ENCODE results near the gene PDE11A. TPM values are rescaled to one million over a fixed set of nuclear protein-coding genes. Genes with fewer than 3 reads are reported as not detected.

PDE11A gene
- polyA plus RNA-seq, 2 of the 4 experiments (the other 2 are of a cell fraction), result 3.6 to 5.6 TPM

DNA sequence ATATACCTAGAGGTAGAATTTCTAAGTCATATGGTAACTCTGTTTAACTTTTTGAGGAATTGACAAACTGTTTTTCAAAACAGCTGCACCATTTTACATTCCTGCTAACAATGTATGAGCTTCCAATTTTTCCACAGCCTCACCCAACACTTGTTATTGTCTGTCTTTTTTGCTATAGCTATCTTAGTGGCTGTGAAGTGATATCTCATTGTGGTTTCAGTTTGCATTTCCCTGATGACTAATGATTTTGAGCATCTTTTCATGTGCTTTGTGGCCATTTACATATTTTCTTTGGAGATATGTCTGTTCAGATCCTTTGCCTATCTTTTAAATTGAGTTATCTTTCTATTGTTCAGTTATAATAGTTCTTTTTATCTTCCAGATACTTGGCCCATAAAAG lies 406.2 kb downstream of the PDE11A start:
- no peak for DNase-seq (ENCODE audit: low read depth in 1 of 2, low spot score in 1 of 2)
- CTCF ChIA-PET, result interaction anchor here (1.6 kb wide), 1 partner anchor 12 kb away, joined by 4 read pairs; no protein-coding TSS in a partner anchor

DNA sequence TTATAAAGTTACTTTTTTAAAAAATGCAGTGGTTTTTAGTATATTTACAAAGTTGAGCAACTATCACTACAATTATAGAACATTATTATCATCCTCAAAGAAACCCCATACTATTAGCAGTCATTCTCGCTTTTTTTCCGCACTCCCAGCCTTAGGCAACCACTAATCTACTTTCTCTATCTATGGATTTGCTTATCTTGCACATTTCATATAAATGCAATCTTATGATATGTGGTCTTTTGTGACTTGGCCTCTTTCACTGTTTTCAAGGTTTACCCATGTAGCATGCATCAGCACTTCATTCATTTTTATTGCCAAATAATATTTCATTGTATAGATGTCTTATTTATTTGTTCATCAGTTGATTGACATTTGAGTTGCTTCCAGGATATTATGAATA lies 406.6 kb downstream of the PDE11A start:
- Histone ChIP-seq H3K27ac (no peak overlapping the region), H3K4me1 (no peaks in the 10 kb centered on the region), H3K4me3 (no peak overlapping the region), H3K4me2 (no peak overlapping the region), H3K9me3 (no peaks in the 10 kb centered on the region)
- DNase-seq (ENCODE audit: low read depth in 1 of 2, low spot score in 1 of 2) (no peak), FAIRE-seq (no peak), ATAC-seq (no peak)
- TF ChIP-seq MAFK (IDR thresholded peaks at IDR 0.05; ENCODE audit: partially characterized antibody) (peak; percentile 87), RAD21 (conservative IDR thresholded peaks at IDR 0.05 in 1 of 2, IDR thresholded peaks at IDR 0.05 in 1 of 2) (no peak), TFCP2L1 (CRISPR knock-in tag; IDR thresholded peaks at IDR 0.05) (no peak)
- 44% methylated on average over 2 of the region's 2 CpGs for WGBS (ENCODE audit: missing lambda C conversion rate)
- POLR2A ChIA-PET, result no interaction called here
- CTCF ChIA-PET, result interaction anchor here (1.3 to 1.6 kb wide), 2 partner anchors 11 to 13 kb away, joined by 3 to 4 read pairs; no protein-coding TSS in a partner anchor

More for the DNA sequence above, 406.2 kb downstream of the PDE11A start:
- no peak overlapping the region for H3K4me2 ChIP-seq
- FAIRE-seq (no peak), ATAC-seq (no peak)
- POLR2A ChIA-PET, result no interaction called here
- H3K4me3 ChIP-seq, result no peak overlapping the region
- no peaks in the 10 kb centered on the region for H3K9me3 ChIP-seq
- TF ChIP-seq MAZ (IDR thresholded peaks at IDR 0.05; ENCODE audit: borderline replicate concordance, low read depth, low read length), result no peak
- no peak for TF ChIP-seq FOXS1 (CRISPR knock-in tag; IDR thresholded peaks at IDR 0.05)
- no peak for TF ChIP-seq ZSCAN20 (CRISPR knock-in tag; IDR thresholded peaks at IDR 0.05)
- TF ChIP-seq EP300 (IDR thresholded peaks at IDR 0.05), result no peak
- no peak for TF ChIP-seq CEBPB (IDR thresholded peaks at IDR 0.05)
- TF ChIP-seq FOSB (CRISPR knock-in tag; IDR thresholded peaks at IDR 0.05), result no peak
- TF ChIP-seq CHD4 (IDR thresholded peaks at IDR 0.05; ENCODE audit: borderline replicate concordance), result no peak
- no peak for TF ChIP-seq HEYL (CRISPR knock-in tag; IDR thresholded peaks at IDR 0.05)
- TF ChIP-seq, protein P1, sequence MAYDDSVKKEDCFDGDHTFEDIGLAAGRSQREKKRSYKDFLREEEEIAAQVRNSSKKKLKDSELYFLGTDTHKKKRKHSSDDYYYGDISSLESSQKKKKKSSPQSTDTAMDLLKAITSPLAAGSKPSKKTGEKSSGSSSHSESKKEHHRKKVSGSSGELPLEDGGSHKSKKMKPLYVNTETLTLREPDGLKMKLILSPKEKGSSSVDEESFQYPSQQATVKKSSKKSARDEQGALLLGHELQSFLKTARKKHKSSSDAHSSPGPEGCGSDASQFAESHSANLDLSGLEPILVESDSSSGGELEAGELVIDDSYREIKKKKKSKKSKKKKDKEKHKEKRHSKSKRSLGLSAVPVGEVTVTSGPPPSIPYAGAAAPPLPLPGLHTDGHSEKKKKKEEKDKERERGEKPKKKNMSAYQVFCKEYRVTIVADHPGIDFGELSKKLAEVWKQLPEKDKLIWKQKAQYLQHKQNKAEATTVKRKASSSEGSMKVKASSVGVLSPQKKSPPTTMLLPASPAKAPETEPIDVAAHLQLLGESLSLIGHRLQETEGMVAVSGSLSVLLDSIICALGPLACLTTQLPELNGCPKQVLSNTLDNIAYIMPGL (CRISPR knock-in tag; IDR thresholded peaks at IDR 0.05; ENCODE audit: borderline replicate concordance), result no peak
- no peak for TF ChIP-seq ZNF302 (CRISPR knock-in tag; IDR thresholded peaks at IDR 0.05)
- no peak for TF ChIP-seq FOSL2 (IDR thresholded peaks at IDR 0.05)
- TF ChIP-seq FOSL2 (CRISPR knock-in tag; IDR thresholded peaks at IDR 0.05), result no peak
- TF ChIP-seq RFX5 (IDR thresholded peaks at IDR 0.05), result no peak
- no peak for TF ChIP-seq HOXA7 (CRISPR knock-in tag; IDR thresholded peaks at IDR 0.05)
- TF ChIP-seq ZFP36 (IDR thresholded peaks at IDR 0.05; ENCODE audit: borderline replicate concordance, partially characterized antibody), result no peak
- TF ChIP-seq KDM5A (IDR thresholded peaks at IDR 0.05), result no peak
- no peak for TF ChIP-seq TP53 (CRISPR knock-in tag; IDR thresholded peaks at IDR 0.05)
- no peak for TF ChIP-seq PHF8 (IDR thresholded peaks at IDR 0.05; ENCODE audit: borderline replicate concordance, low read depth)
- no peak for TF ChIP-seq ESRRA (IDR thresholded peaks at IDR 0.05; ENCODE audit: borderline replicate concordance, low read length)
- TF ChIP-seq, protein P2, sequence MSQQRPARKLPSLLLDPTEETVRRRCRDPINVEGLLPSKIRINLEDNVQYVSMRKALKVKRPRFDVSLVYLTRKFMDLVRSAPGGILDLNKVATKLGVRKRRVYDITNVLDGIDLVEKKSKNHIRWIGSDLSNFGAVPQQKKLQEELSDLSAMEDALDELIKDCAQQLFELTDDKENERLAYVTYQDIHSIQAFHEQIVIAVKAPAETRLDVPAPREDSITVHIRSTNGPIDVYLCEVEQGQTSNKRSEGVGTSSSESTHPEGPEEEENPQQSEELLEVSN (IDR thresholded peaks at IDR 0.05; ENCODE audit: borderline replicate concordance, low read depth), result no peak
- TF ChIP-seq, protein P3, sequence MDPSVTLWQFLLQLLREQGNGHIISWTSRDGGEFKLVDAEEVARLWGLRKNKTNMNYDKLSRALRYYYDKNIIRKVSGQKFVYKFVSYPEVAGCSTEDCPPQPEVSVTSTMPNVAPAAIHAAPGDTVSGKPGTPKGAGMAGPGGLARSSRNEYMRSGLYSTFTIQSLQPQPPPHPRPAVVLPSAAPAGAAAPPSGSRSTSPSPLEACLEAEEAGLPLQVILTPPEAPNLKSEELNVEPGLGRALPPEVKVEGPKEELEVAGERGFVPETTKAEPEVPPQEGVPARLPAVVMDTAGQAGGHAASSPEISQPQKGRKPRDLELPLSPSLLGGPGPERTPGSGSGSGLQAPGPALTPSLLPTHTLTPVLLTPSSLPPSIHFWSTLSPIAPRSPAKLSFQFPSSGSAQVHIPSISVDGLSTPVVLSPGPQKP (IDR thresholded peaks at IDR 0.05; ENCODE audit: low read depth, low read length), result no peak
- H3K4me1 ChIP-seq, result no peaks in the 10 kb centered on the region
- H3K27ac ChIP-seq, result no peak overlapping the region

Data from A549 (cell line).